KMS-11 (cell line): Measurements from ENCODE around the gene TMPRSS4.

Experiments
- H2AFZ ChIP-seq: fragments of 200-600 bp; sonication (generic); 2 replicates; pipeline ENCODE4 v1.6.1; 2016; ENCODE audit warnings: antibody characterized with exemption, mixed run types, low read depth
- H3K27ac ChIP-seq: fragments of 200-600 bp; sonication (generic); 2 replicates; pipeline ENCODE4 v1.6.1; 2016; ENCODE audit warnings: mild to moderate bottlenecking, mixed run types
- H3K27me3 ChIP-seq: fragments of 200-600 bp; sonication (generic); 2 replicates; pipeline ENCODE4 v1.6.1; 2017; ENCODE audit warnings: mild to moderate bottlenecking, low read depth, mixed run types, moderate library complexity; ENCODE audit not compliant: insufficient read depth
- H3K36me3 ChIP-seq: fragments of 200-600 bp; sonication (generic); 2 replicates; pipeline ENCODE4 v1.6.1; 2017; ENCODE audit warnings: mild to moderate bottlenecking, mixed run types; ENCODE audit not compliant: insufficient read depth
- H3K4me1 ChIP-seq: fragments of 200-600 bp; sonication (generic); 2 replicates; pipeline ENCODE4 v1.6.1; 2016; ENCODE audit warnings: mild to moderate bottlenecking, low read depth, mixed run types; ENCODE audit not compliant: poor library complexity, severe bottlenecking
- H3K4me2 ChIP-seq: fragments of 200-600 bp; sonication (generic); 2 replicates; pipeline ENCODE4 v1.7.0; 2016; ENCODE audit warnings: mild to moderate bottlenecking, mixed run types
- H3K4me3 ChIP-seq: fragments of 200-600 bp; sonication (generic); IDR thresholded peaks from 2 replicates; pipeline ENCODE4 v1.6.1; 2017; ENCODE audit warnings: low read depth, low read length, mixed read lengths; ENCODE audit not compliant: insufficient read depth
- H3K79me2 ChIP-seq: fragments of 200-600 bp; sonication (generic); 2 replicates; pipeline ENCODE4 v1.6.1; 2016; ENCODE audit warnings: low read depth, mixed run types; ENCODE audit not compliant: insufficient read depth
- H3K9ac ChIP-seq: fragments of 200-600 bp; sonication (generic); 2 replicates; pipeline ENCODE4 v1.6.1; 2016; ENCODE audit warnings: mild to moderate bottlenecking, mixed run types
- H4K20me1 ChIP-seq: fragments of 200-600 bp; sonication (generic); 2 replicates; pipeline ENCODE4 v1.6.1; 2016; ENCODE audit warnings: mild to moderate bottlenecking, mixed run types; ENCODE audit not compliant: insufficient read depth
- TF ChIP-seq, protein P1 (sequence below): fragments of 200-600 bp; sonication (generic); conservative IDR thresholded peaks from 2 replicates; pipeline ENCODE4 v1.6.1; 2017; ENCODE audit warnings: low read depth, mild to moderate bottlenecking, antibody characterized with exemption, low read length, moderate library complexity, mixed read lengths

Gene TMPRSS4

GRCh38 chr11:118152552-118153471, 75.9 kb downstream of the TMPRSS4 start, which contains the start of gene SCN4B:
SCN4B (minus strand) TSS chr11:118152823; CDS start chr11:118152673, 150 bp downstream.
- Histone ChIP-seq H4K20me1 (no peaks in the 10 kb centered on the region), H3K9ac (no peak within 1 kb of the TSS), H3K27ac (no peak within 1 kb of the TSS), H3K36me3 (no peaks in the 10 kb centered on the region), H3K79me2 (no peaks in the 10 kb centered on the region), H3K4me2 (no peak within 1 kb of the TSS), H3K4me3 (no peak within 1 kb of the TSS), H3K4me1 (no peaks in the 10 kb centered on the region), H2AFZ (no peak within 1 kb of the TSS), H3K27me3 (peaks cover 8% of the 10 kb centered on the region; the same call in 1 of the 2 replicates)
- TF ChIP-seq, protein P1, sequence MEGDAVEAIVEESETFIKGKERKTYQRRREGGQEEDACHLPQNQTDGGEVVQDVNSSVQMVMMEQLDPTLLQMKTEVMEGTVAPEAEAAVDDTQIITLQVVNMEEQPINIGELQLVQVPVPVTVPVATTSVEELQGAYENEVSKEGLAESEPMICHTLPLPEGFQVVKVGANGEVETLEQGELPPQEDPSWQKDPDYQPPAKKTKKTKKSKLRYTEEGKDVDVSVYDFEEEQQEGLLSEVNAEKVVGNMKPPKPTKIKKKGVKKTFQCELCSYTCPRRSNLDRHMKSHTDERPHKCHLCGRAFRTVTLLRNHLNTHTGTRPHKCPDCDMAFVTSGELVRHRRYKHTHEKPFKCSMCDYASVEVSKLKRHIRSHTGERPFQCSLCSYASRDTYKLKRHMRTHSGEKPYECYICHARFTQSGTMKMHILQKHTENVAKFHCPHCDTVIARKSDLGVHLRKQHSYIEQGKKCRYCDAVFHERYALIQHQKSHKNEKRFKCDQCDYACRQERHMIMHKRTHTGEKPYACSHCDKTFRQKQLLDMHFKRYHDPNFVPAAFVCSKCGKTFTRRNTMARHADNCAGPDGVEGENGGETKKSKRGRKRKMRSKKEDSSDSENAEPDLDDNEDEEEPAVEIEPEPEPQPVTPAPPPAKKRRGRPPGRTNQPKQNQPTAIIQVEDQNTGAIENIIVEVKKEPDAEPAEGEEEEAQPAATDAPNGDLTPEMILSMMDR: no peak

GRCh38 chr11:118153516-118153915, 76.6 kb downstream of the TMPRSS4 start:
- Histone ChIP-seq H3K4me3 (no peak overlapping the region), H2AFZ (no peak overlapping the region), H3K36me3 (no peaks in the 10 kb centered on the region), H3K9ac (no peak overlapping the region), H3K79me2 (no peaks in the 10 kb centered on the region), H4K20me1 (no peaks in the 10 kb centered on the region), H3K4me2 (no peak overlapping the region), H3K27me3 (peaks cover 8% of the 10 kb centered on the region; the same call in 1 of the 2 replicates), H3K27ac (no peak overlapping the region), H3K4me1 (no peaks in the 10 kb centered on the region)
- TF ChIP-seq, protein P1: no peak

GRCh38 chr11:118153976-118154375, 77.1 kb downstream of the TMPRSS4 start:
- Histone ChIP-seq H3K4me2 (no peak overlapping the region), H4K20me1 (no peaks in the 10 kb centered on the region), H3K36me3 (no peaks in the 10 kb centered on the region), H3K79me2 (no peaks in the 10 kb centered on the region), H2AFZ (no peak overlapping the region), H3K4me3 (no peak overlapping the region), H3K27me3 (peaks cover 8% of the 10 kb centered on the region; the same call in 1 of the 2 replicates), H3K9ac (no peak overlapping the region), H3K4me1 (no peaks in the 10 kb centered on the region), H3K27ac (no peak overlapping the region)
- TF ChIP-seq, protein P1: no peak

- Histone ChIP-seq H3K4me1 (no peaks in the 10 kb centered on the region), H4K20me1 (no peaks in the 10 kb centered on the region), H3K9ac (no peak overlapping the region), H3K79me2 (no peaks in the 10 kb centered on the region), H2AFZ (no peak overlapping the region), H3K27me3 (peaks cover 8% of the 10 kb centered on the region; the same call in 1 of the 2 replicates), H3K4me2 (no peak overlapping the region), H3K27ac (no peak overlapping the region), H3K36me3 (no peaks in the 10 kb centered on the region), H3K4me3 (no peak overlapping the region)
- TF ChIP-seq, protein P1: no peak
Measured at GRCh38 chr11:118154641-118155040, 77.8 kb downstream of the TMPRSS4 start.
